Liver (tissue), 9 donors: ENCODE measurements around the gene DDOST. TPM values are rescaled to one million over a fixed set of nuclear protein-coding genes. Genes with fewer than 3 reads are reported as not detected.
A peak's percentile ranks its signal among the peaks of the same experiment; 100 is the strongest.

Source experiments
- DNase-seq: peaks from one replicate; pipeline ENCODE4 v3.0.0-alpha.2; 2017; ENCODE audit warnings: low spot score
- H3K27ac ChIP-seq, 2 donors: one replicate each; pipeline ENCODE4 v1.7.0; 2013; ENCODE audit warnings: inconsistent platforms in 2 of 2, low read length in 2 of 2, control low read depth in 1 of 2, low read depth in 1 of 2, mild to moderate bottlenecking in 1 of 2
- H3K27me3 ChIP-seq, 4 donors: one replicate each; pipeline versions ENCODE4 v1.6.1 to v1.7.0; 2013; ENCODE audit warnings: low read length in 3 of 4, inconsistent platforms in 1 of 4, mild to moderate bottlenecking in 1 of 4, moderate library complexity in 1 of 4; ENCODE audit not compliant: control insufficient read depth in 4 of 4, insufficient read depth in 4 of 4
- H3K36me3 ChIP-seq, 4 donors: one replicate each; pipeline versions ENCODE4 v1.6.1 to v1.7.0; 2013; ENCODE audit warnings: low read length in 3 of 4, mild to moderate bottlenecking in 3 of 4, low read depth in 1 of 4, moderate library complexity in 1 of 4; ENCODE audit not compliant: control insufficient read depth in 4 of 4, insufficient read depth in 3 of 4
- H3K4me1 ChIP-seq, 4 donors: one replicate each; pipeline versions ENCODE4 v1.6.1 to v1.7.0; 2013; ENCODE audit warnings: low read length in 3 of 4, mild to moderate bottlenecking in 3 of 4, moderate library complexity in 1 of 4; ENCODE audit not compliant: control insufficient read depth in 4 of 4, insufficient read depth in 4 of 4
- H3K4me3 ChIP-seq, 3 donors: one replicate each; pipeline versions ENCODE4 v1.6.1 to v1.7.0; 2013; ENCODE audit warnings: low read length in 3 of 3, control low read depth in 1 of 3, low read depth in 1 of 3, mild to moderate bottlenecking in 1 of 3
- H3K9ac ChIP-seq, 2 donors: one replicate each; pipeline ENCODE4 v1.7.0; 2013; ENCODE audit warnings: low read length in 2 of 2, mild to moderate bottlenecking in 2 of 2, moderate library complexity in 2 of 2, control low read depth in 1 of 2, low read depth in 1 of 2
- H3K9me3 ChIP-seq, 4 donors: one replicate each; pipeline versions ENCODE4 v1.6.1 to v1.7.0; 2013; ENCODE audit warnings: low read length in 3 of 4; ENCODE audit not compliant: control insufficient read depth in 4 of 4
- ATF3 ChIP-seq: IDR thresholded peaks from 2 replicates; pipeline ENCODE4 v1.6.1; 2016; ENCODE audit warnings: antibody characterized with exemption
- CTCF ChIP-seq: fragments of 150-350 bp; IDR thresholded peaks from 2 replicates; pipeline ENCODE4 v1.5.1; 2017; ENCODE audit warnings: improper control_type of control experiment, low read depth, low read length; ENCODE audit not compliant: missing input control
- FOXA1 ChIP-seq: IDR thresholded peaks from 2 replicates; pipeline ENCODE4 v1.6.1; 2016; ENCODE audit warnings: antibody characterized with exemption
- GABPA ChIP-seq, 2 donors: IDR thresholded peaks in 1 of 2; conservative IDR thresholded peaks in 1 of 2; 2 replicates each; pipeline ENCODE4 v1.6.1; 2016; ENCODE audit warnings: antibody characterized with exemption in 2 of 2, mild to moderate bottlenecking in 1 of 2, moderate library complexity in 1 of 2
- HNF4A ChIP-seq, 2 donors: conservative IDR thresholded peaks; 2 replicates each; pipeline ENCODE4 v1.6.1; 2016; ENCODE audit warnings: antibody characterized with exemption in 2 of 2, mild to moderate bottlenecking in 2 of 2
- JUND ChIP-seq, 2 donors: IDR thresholded peaks; 2 replicates each; pipeline ENCODE4 v1.6.1; 2016; ENCODE audit warnings: antibody characterized with exemption in 2 of 2
- NR2F2 ChIP-seq: IDR thresholded peaks from 2 replicates; pipeline ENCODE4 v1.6.1; 2016; ENCODE audit warnings: antibody characterized with exemption
- RAD21 ChIP-seq, 2 donors: IDR thresholded peaks; 2 replicates each; pipeline ENCODE4 v1.6.1; 2016; ENCODE audit warnings: antibody characterized with exemption in 2 of 2, mild to moderate bottlenecking in 2 of 2
- RXRA ChIP-seq, 2 donors: IDR thresholded peaks; 2 replicates each; pipeline ENCODE4 v1.6.1; 2017 to 2018; ENCODE audit warnings: antibody characterized with exemption in 2 of 2, mild to moderate bottlenecking in 1 of 2
- SP1 ChIP-seq: IDR thresholded peaks from 2 replicates; pipeline ENCODE4 v1.6.1; 2018; ENCODE audit warnings: antibody characterized with exemption, mild to moderate bottlenecking
- whole genome bisulfite sequencing: extraction: QIAGEN DNeasy Blood & Tissue Kit; methylation state at CpG from one replicate; pipeline ENCODE4 v1.1.7; 2013; 5-methylcytosine and 5-hydroxymethylcytosine counted together
- polyA plus RNA-seq, 2 donors: library from polyadenylated mRNA; stranded (reverse) in 1 of 2; unstranded in 1 of 2; fragments of 200-250 nt in 1 of 2; fragments of >200 nt in 1 of 2; fragmentation: Nextera tagmentation in 1 of 2; extraction: Ambion mirVana in 1 of 2; gene quantifications; one replicate each; pipeline versions ENCODE4 v1.2.1 to v1.2.3, GENCODE V29; 2013 to 2015
- total RNA-seq, 2 donors: library from RNA; depleted of rRNA; stranded (reverse); fragments of >200 nt; gene quantifications; one replicate each; pipeline ENCODE4 v1.2.3, GENCODE V29; 2014
- TF ChIP-seq, protein P1 (sequence below): IDR thresholded peaks from 2 replicates; pipeline ENCODE4 v1.6.1; 2016; ENCODE audit warnings: antibody characterized with exemption
- TF ChIP-seq, protein P2 (sequence below): IDR thresholded peaks from 2 replicates; pipeline ENCODE4 v1.6.1; 2016; ENCODE audit warnings: antibody characterized with exemption, mild to moderate bottlenecking
- donor health status: healthy.
- donor health status: healthy.
- donor health status: healthy.
- donor health status: healthy.
- donor health status: healthy.

DDOST gene
- total and polyA plus RNA-seq, 4 donors = 70.2 to 193 (median 164) TPM

- H3K27ac ChIP-seq = peak overlapping the region; percentile 68 to 75
- no peak overlapping the region for H3K9ac ChIP-seq
- DNase-seq = no peak
- TF ChIP-seq GABPA (IDR thresholded peaks at IDR 0.05 in 1 of 2, conservative IDR thresholded peaks at IDR 0.05 in 1 of 2) (no peak), ATF3 (no peak), JUND (IDR thresholded peaks at IDR 0.05) (no peak), HNF4A (conservative IDR thresholded peaks at IDR 0.05) (no peak), CTCF (no peak), FOXA1 (no peak), RAD21 (IDR thresholded peaks at IDR 0.05) (no peak)
- TF ChIP-seq, protein P1, sequence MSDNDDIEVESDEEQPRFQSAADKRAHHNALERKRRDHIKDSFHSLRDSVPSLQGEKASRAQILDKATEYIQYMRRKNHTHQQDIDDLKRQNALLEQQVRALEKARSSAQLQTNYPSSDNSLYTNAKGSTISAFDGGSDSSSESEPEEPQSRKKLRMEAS = no peak
- TF ChIP-seq, protein P2, sequence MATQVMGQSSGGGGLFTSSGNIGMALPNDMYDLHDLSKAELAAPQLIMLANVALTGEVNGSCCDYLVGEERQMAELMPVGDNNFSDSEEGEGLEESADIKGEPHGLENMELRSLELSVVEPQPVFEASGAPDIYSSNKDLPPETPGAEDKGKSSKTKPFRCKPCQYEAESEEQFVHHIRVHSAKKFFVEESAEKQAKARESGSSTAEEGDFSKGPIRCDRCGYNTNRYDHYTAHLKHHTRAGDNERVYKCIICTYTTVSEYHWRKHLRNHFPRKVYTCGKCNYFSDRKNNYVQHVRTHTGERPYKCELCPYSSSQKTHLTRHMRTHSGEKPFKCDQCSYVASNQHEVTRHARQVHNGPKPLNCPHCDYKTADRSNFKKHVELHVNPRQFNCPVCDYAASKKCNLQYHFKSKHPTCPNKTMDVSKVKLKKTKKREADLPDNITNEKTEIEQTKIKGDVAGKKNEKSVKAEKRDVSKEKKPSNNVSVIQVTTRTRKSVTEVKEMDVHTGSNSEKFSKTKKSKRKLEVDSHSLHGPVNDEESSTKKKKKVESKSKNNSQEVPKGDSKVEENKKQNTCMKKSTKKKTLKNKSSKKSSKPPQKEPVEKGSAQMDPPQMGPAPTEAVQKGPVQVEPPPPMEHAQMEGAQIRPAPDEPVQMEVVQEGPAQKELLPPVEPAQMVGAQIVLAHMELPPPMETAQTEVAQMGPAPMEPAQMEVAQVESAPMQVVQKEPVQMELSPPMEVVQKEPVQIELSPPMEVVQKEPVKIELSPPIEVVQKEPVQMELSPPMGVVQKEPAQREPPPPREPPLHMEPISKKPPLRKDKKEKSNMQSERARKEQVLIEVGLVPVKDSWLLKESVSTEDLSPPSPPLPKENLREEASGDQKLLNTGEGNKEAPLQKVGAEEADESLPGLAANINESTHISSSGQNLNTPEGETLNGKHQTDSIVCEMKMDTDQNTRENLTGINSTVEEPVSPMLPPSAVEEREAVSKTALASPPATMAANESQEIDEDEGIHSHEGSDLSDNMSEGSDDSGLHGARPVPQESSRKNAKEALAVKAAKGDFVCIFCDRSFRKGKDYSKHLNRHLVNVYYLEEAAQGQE = no peak
- 80% methylated on average over 12 of the region's 12 CpGs for WGBS
- no peak overlapping the region for H3K4me3 ChIP-seq
- H3K9me3 ChIP-seq = no peaks in the 10 kb centered on the region
- no peaks in the 10 kb centered on the region for H3K4me1 ChIP-seq
- H3K36me3 ChIP-seq = no peaks in the 10 kb centered on the region
- no peaks in the 10 kb centered on the region for H3K27me3 ChIP-seq
These were observed 24.6 kb upstream of the DDOST start for GRCh38 chr1:20685741-20686140.

- 71% methylated on average over 21 of the region's 21 CpGs for WGBS
- no peak for DNase-seq
- no peaks in the 10 kb centered on the region for H3K36me3 ChIP-seq
- TF ChIP-seq FOXA1 (no peak), SP1 (peak; percentile 42), RXRA (IDR thresholded peaks at IDR 0.05) (no peak), NR2F2 (peak; percentile 54), HNF4A (conservative IDR thresholded peaks at IDR 0.05) (no peak), GABPA (IDR thresholded peaks at IDR 0.05 in 1 of 2, conservative IDR thresholded peaks at IDR 0.05 in 1 of 2) (peak in 1 of 2 donors; percentile 11)
- H3K4me3 ChIP-seq = peak overlapping the region in 1 of 3 donors; percentile 9
- H3K9me3 ChIP-seq = no peaks in the 10 kb centered on the region
- peak overlapping the region; percentile 75 to 77 for H3K27ac ChIP-seq
- H3K27me3 ChIP-seq = no peaks in the 10 kb centered on the region
- H3K9ac ChIP-seq = no peak overlapping the region
- peaks cover 0 to 4% (median 0%) of the 10 kb centered on the region in 4 donors for H3K4me1 ChIP-seq
These were observed 24.0 kb upstream of the DDOST start for GRCh38 chr1:20685099-20685662.
